NB4 (cell line): ENCODE measurements around the gene RNF220.

Experiments used
- TF ChIP-seq, protein P1 (sequence below): IDR thresholded peaks from one replicate; pipeline ENCODE4 v1.5.1; 2012; ENCODE audit warnings: low read depth, low read length
- TF ChIP-seq, protein P2 (sequence below): IDR thresholded peaks from 2 replicates; pipeline ENCODE4 v1.6.1; 2011; ENCODE audit warnings: low read depth, low read length

DNA sequence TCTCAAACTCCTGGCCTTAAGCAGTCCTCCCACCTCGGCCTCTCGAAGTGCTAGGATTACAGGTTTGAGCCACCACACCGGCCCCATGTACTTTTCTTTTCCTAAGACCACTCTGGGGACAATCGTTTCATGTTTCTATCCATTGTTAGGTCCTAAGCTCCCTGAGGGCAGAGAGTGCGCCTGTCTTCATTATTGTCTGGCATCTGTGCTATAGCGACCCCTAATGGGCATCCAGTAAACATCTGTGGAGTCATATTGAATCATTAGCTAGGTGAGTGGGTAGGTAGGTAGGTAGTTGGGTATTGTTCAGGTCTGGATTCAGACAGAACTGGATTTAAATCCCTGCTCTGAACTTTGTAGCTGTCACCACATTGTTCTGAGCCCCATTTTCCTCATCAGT is 203.1 kb downstream of the RNF220 start:
- TF ChIP-seq, protein P1, sequence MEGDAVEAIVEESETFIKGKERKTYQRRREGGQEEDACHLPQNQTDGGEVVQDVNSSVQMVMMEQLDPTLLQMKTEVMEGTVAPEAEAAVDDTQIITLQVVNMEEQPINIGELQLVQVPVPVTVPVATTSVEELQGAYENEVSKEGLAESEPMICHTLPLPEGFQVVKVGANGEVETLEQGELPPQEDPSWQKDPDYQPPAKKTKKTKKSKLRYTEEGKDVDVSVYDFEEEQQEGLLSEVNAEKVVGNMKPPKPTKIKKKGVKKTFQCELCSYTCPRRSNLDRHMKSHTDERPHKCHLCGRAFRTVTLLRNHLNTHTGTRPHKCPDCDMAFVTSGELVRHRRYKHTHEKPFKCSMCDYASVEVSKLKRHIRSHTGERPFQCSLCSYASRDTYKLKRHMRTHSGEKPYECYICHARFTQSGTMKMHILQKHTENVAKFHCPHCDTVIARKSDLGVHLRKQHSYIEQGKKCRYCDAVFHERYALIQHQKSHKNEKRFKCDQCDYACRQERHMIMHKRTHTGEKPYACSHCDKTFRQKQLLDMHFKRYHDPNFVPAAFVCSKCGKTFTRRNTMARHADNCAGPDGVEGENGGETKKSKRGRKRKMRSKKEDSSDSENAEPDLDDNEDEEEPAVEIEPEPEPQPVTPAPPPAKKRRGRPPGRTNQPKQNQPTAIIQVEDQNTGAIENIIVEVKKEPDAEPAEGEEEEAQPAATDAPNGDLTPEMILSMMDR, result peak; percentile 40
- TF ChIP-seq, protein P2, sequence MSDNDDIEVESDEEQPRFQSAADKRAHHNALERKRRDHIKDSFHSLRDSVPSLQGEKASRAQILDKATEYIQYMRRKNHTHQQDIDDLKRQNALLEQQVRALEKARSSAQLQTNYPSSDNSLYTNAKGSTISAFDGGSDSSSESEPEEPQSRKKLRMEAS, result no peak
